HG03097 (cell line): ENCODE results near the gene RAB13.

ENCODE experiments used
- ATAC-seq: cut with Tn5 transposase; IDR thresholded peaks from one replicate; pipeline ENCODE4 v1.9.1; 2021; ENCODE audit not compliant: unreplicated experiment, low FRiP score

The RAB13 gene

GRCh38 chr1:153936011-153936802 lies 49.9 kb downstream of the RAB13 start:
- ATAC-seq, result no peak

- ATAC-seq, result no peak
Observed at GRCh38 chr1:153934746-153935145, 51.4 kb downstream of the RAB13 start.

GRCh38 chr1:153933955-153934354 lies 52.2 kb downstream of the RAB13 start:
- no peak for ATAC-seq

GRCh38 chr1:153933430-153933829 lies 52.7 kb downstream of the RAB13 start:
- no peak for ATAC-seq

GRCh38 chr1:153932156-153933131 lies 53.7 kb downstream of the RAB13 start:
- no peak for ATAC-seq
